GM21737 (cell line): ENCODE measurements around the gene LCN9.

Experiments
- ATAC-seq: cut with Tn5 transposase; IDR thresholded peaks from one replicate; pipeline ENCODE4 v1.9.1; 2021; ENCODE audit warnings: mild to moderate bottlenecking, moderate library complexity; ENCODE audit not compliant: unreplicated experiment

Gene LCN9

DNA sequence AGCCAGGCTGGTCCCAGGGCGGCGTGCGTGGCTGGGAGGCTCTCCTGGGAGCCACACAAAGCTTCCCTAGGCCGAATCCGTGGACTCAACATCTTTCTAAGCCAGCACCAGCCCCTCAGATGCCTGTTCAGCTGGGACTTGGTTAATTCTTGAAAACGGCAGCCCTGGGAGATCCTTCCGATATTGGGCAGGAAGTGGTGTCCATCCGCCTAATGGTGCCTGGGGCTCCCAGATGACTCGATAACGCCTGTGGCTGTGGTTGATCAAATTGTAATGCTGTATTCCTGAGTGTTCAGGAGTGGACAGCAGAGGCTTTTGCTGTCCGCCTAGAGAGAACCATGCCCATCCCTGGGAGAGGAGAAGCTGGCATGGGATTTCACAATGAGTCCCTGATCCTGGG is 52.9 kb downstream of the LCN9 start:
- no peak for ATAC-seq
